GM23338 (cell line): ENCODE measurements around the gene RBM43. TPM values are rescaled to one million over a fixed set of nuclear protein-coding genes. Genes with fewer than 3 reads are reported as not detected.

Source experiments
- ATAC-seq: fragments of 200-7000 bp; cut with Tn5 transposase; 3 replicates; pipeline ENCODE4 v1.9.1; 2020
- DNase-seq: peaks from one replicate; pipeline ENCODE4 v3.0.0-alpha.2; 2015; ENCODE audit warnings: low spot score
- H2AFZ ChIP-seq: fragments of 200-600 bp; sonication (generic); 2 replicates; pipeline ENCODE4 v1.8.0; 2016; ENCODE audit warnings: antibody characterized with exemption, mild to moderate bottlenecking, moderate library complexity
- H3F3A ChIP-seq: fragments of 200-600 bp; sonication (generic); replicated peaks from 2 replicates; pipeline ENCODE4 v1.8.0; 2017; ENCODE audit warnings: antibody characterized with exemption, mixed run types, low read depth
- H3K27ac ChIP-seq: fragments of 200-600 bp; sonication (generic); 2 replicates; pipeline ENCODE4 v1.6.1; 2016; ENCODE audit warnings: low read depth
- H3K27me3 ChIP-seq: fragments of 200-600 bp; sonication (generic); 2 replicates; pipeline ENCODE4 v1.8.0; 2016; ENCODE audit warnings: mild to moderate bottlenecking, mixed run types, moderate library complexity; ENCODE audit not compliant: insufficient read depth
- H3K36me3 ChIP-seq: fragments of 200-600 bp; sonication (generic); 2 replicates; pipeline ENCODE4 v1.8.0; 2016; ENCODE audit warnings: mild to moderate bottlenecking; ENCODE audit not compliant: insufficient read depth
- H3K4me1 ChIP-seq: fragments of 200-600 bp; sonication (generic); 2 replicates; pipeline ENCODE4 v1.8.0; 2016; ENCODE audit warnings: mild to moderate bottlenecking, moderate library complexity; ENCODE audit not compliant: insufficient read depth
- H3K4me2 ChIP-seq: fragments of 200-600 bp; sonication (generic); 2 replicates; pipeline ENCODE4 v1.7.1; 2017; ENCODE audit warnings: mixed run types
- H3K4me3 ChIP-seq: fragments of 200-600 bp; sonication (generic); 2 replicates; pipeline ENCODE4 v1.6.1; 2016; ENCODE audit warnings: mixed run types
- H3K79me2 ChIP-seq: fragments of 200-600 bp; sonication (generic); replicated peaks from 2 replicates; pipeline ENCODE4 v1.8.0; 2017; ENCODE audit warnings: mild to moderate bottlenecking; ENCODE audit not compliant: insufficient read depth
- H3K9me2 ChIP-seq: fragments of 200-600 bp; sonication (generic); 2 replicates; pipeline ENCODE4 v1.8.0; 2017; ENCODE audit not compliant: insufficient read depth
- H4K20me1 ChIP-seq: fragments of 200-600 bp; sonication (generic); replicated peaks from 2 replicates; pipeline ENCODE4 v1.8.0; 2017; ENCODE audit warnings: mild to moderate bottlenecking; ENCODE audit not compliant: insufficient read depth
- H3K27ac Mint-ChIP-seq: 2 replicates; pipeline ENCODE4 v1.8.0; 2020; ENCODE audit warnings: inconsistent platforms, mild to moderate bottlenecking, moderate library complexity, mixed read lengths
- H3K27me3 Mint-ChIP-seq: 3 replicates; pipeline ENCODE4 v1.8.0; 2022; ENCODE audit warnings: low read depth, mild to moderate bottlenecking, moderate library complexity, mixed read lengths, inconsistent platforms; ENCODE audit not compliant: insufficient read depth, poor library complexity
- H3K36me3 Mint-ChIP-seq: 3 replicates; pipeline ENCODE4 v1.8.0; 2021; ENCODE audit warnings: low read depth, mild to moderate bottlenecking, inconsistent platforms, moderate library complexity, mixed read lengths
- H3K4me1 Mint-ChIP-seq: 3 replicates; pipeline ENCODE4 v1.8.0; 2020; ENCODE audit warnings: mild to moderate bottlenecking, inconsistent platforms, mixed read lengths
- H3K4me3 Mint-ChIP-seq: 3 replicates; pipeline ENCODE4 v1.8.0; 2021; ENCODE audit warnings: moderate library complexity, mild to moderate bottlenecking, inconsistent platforms, mixed read lengths
- H3K9me3 Mint-ChIP-seq: 3 replicates; pipeline ENCODE4 v1.8.0; 2020; ENCODE audit warnings: moderate library complexity, mild to moderate bottlenecking, inconsistent platforms, mixed read lengths
- CREB1 ChIP-seq: fragments of 250-450 bp; sonication (Bioruptor Pico); IDR thresholded peaks from 2 replicates; pipeline ENCODE4 v1.5.0; 2020; ENCODE audit warnings: low read depth, mild to moderate bottlenecking, moderate library complexity
- EZH2 ChIP-seq: fragments of 200-600 bp; sonication (generic); IDR thresholded peaks from one replicate; pipeline ENCODE4 v1.8.0; 2017; ENCODE audit warnings: antibody characterized with exemption, mild to moderate bottlenecking, low read depth; ENCODE audit not compliant: unreplicated experiment
- JUNB ChIP-seq: IDR thresholded peaks from one replicate; pipeline ENCODE4 v1.6.1; 2016; ENCODE audit warnings: antibody characterized with exemption; ENCODE audit not compliant: unreplicated experiment
- NANOG ChIP-seq: IDR thresholded peaks from 2 replicates; pipeline ENCODE4 v1.6.1; 2016; ENCODE audit warnings: antibody characterized with exemption, borderline replicate concordance
- POLR2AphosphoS5 ChIP-seq: IDR thresholded peaks from 2 replicates; pipeline ENCODE4 v1.6.1; 2016; ENCODE audit warnings: antibody characterized with exemption, low read depth
- ZNF114 ChIP-seq: fragments of 250-450 bp; sonication (Bioruptor Pico); IDR thresholded peaks from 2 replicates; pipeline ENCODE4 v1.5.0; 2020; ENCODE audit warnings: mild to moderate bottlenecking, moderate library complexity
- ZNF331 ChIP-seq: fragments of 250-450 bp; sonication (Bioruptor Pico); IDR thresholded peaks from 2 replicates; pipeline ENCODE4 v1.5.0; 2020; ENCODE audit warnings: low read depth, mild to moderate bottlenecking, moderate library complexity
- ZNF462 ChIP-seq: fragments of 250-450 bp; sonication (Bioruptor Pico); IDR thresholded peaks from 2 replicates; pipeline ENCODE4 v1.5.0; 2020; ENCODE audit warnings: mild to moderate bottlenecking, moderate library complexity
- polyA plus RNA-seq: library from polyadenylated mRNA; unstranded; fragments of >200 nt; fragmentation: Nextera tagmentation; extraction: Ambion mirVana; gene quantifications from 2 replicates; pipeline ENCODE4 v1.2.1, GENCODE V29; 2016
- total RNA-seq: library from RNA; depleted of rRNA; stranded (reverse); fragments of >200 nt; shearing (Covaris generic); gene quantifications from 2 replicates; pipeline ENCODE4 v1.2.3, GENCODE V29; 2014

RBM43 gene
- total and polyA plus RNA-seq, 2 experiments from 2014 or later, result 3.3 to 3.4 TPM

GRCh38 chr2:151228847-151229512, 32.7 kb downstream of the RBM43 start:
- Histone ChIP-seq H3K36me3 (no peaks in the 10 kb centered on the region), H2AFZ (peak overlapping the region; percentile 54; the same call in 1 of the 2 replicates), H3F3A (no peaks in the 10 kb centered on the region)

GRCh38 chr2:151217343-151217742, 44.3 kb downstream of the RBM43 start:
- Histone ChIP-seq H3K9me2 (no peaks in the 10 kb centered on the region), H3F3A (no peaks in the 10 kb centered on the region), H3K4me1 (0 out of 2 replicates have a peak, but pooled peaks cover 3% of the 10 kb centered on the region), H4K20me1 (no peaks in the 10 kb centered on the region), H3K27ac (no peak overlapping the region), H3K79me2 (no peaks in the 10 kb centered on the region), H3K4me3 (no peak overlapping the region), H2AFZ (no peak overlapping the region; the same call in 1 of the 2 replicates), H3K36me3 (no peaks in the 10 kb centered on the region), H3K4me2 (0 out of 2 replicates have a peak overlapping the region, but pooled peaks have one; percentile 24), H3K27me3 (no peaks in the 10 kb centered on the region)
- Mint-ChIP-seq H3K27me3 (peaks cover 3% of the 10 kb centered on the region), H3K27ac (peak overlapping the region; percentile 79; the same call in 1 of the 2 replicates), H3K4me3 (no peak overlapping the region), H3K9me3 (no peaks in the 10 kb centered on the region), H3K36me3 (no peaks in the 10 kb centered on the region), H3K4me1 (peaks cover 4% of the 10 kb centered on the region; the same call in 2 of the 3 replicates)
- no peak for TF ChIP-seq ZNF331 (CRISPR knock-in tag)
- peak; percentile 15 for DNase-seq
- peak; percentile 43; the same call in 2 of the 3 replicates for ATAC-seq

More at GRCh38 chr2:151228847-151229512, 32.7 kb downstream of the RBM43 start:
- H3K4me1 ChIP-seq, result no peaks in the 10 kb centered on the region
- H3K9me2 ChIP-seq, result 0 out of 2 replicates have a peak, but pooled peaks cover 5% of the 10 kb centered on the region
- no peak for DNase-seq
- no peaks in the 10 kb centered on the region for H3K27me3 ChIP-seq
- H3K27ac Mint-ChIP-seq, result no peak overlapping the region
- no peaks in the 10 kb centered on the region for H3K27me3 Mint-ChIP-seq
- no peaks in the 10 kb centered on the region for H3K79me2 ChIP-seq
- no peak for ATAC-seq
- no peak overlapping the region for H3K4me3 Mint-ChIP-seq
- H3K4me3 ChIP-seq, result no peak overlapping the region
- no peak overlapping the region for H3K4me2 ChIP-seq
- no peaks in the 10 kb centered on the region for H3K36me3 Mint-ChIP-seq
- no peaks in the 10 kb centered on the region for H3K4me1 Mint-ChIP-seq
- H3K27ac ChIP-seq, result no peak overlapping the region
- no peaks in the 10 kb centered on the region for H3K9me3 Mint-ChIP-seq
- TF ChIP-seq EZH2 (no peak), NANOG (no peak), ZNF331 (CRISPR knock-in tag) (no peak)
- H4K20me1 ChIP-seq, result no peaks in the 10 kb centered on the region

- Histone ChIP-seq H3K79me2 (no peaks in the 10 kb centered on the region), H3K27me3 (no peaks in the 10 kb centered on the region), H2AFZ (no peak overlapping the region), H3K4me2 (no peak overlapping the region), H3K4me3 (no peak overlapping the region), H3K4me1 (no peaks in the 10 kb centered on the region), H3K9me2 (peaks cover 3% of the 10 kb centered on the region; the same call in 1 of the 2 replicates), H4K20me1 (no peaks in the 10 kb centered on the region), H3K27ac (no peak overlapping the region), H3K36me3 (no peaks in the 10 kb centered on the region), H3F3A (no peaks in the 10 kb centered on the region)
- Mint-ChIP-seq H3K36me3 (no peaks in the 10 kb centered on the region), H3K4me1 (no peaks in the 10 kb centered on the region), H3K4me3 (no peak overlapping the region), H3K9me3 (no peaks in the 10 kb centered on the region), H3K27ac (no peak overlapping the region), H3K27me3 (no peaks in the 10 kb centered on the region)
- ATAC-seq, result no peak
- DNase-seq, result no peak
- TF ChIP-seq ZNF331 (CRISPR knock-in tag) (no peak), CREB1 (no peak), ZNF114 (no peak), JUNB (no peak), POLR2AphosphoS5 (no peak), ZNF462 (CRISPR knock-in tag) (no peak)
Observed at GRCh38 chr2:151207100-151207499, 54.6 kb downstream of the RBM43 start.
